ENCODE data around the gene UBE2Z.

DNA sequence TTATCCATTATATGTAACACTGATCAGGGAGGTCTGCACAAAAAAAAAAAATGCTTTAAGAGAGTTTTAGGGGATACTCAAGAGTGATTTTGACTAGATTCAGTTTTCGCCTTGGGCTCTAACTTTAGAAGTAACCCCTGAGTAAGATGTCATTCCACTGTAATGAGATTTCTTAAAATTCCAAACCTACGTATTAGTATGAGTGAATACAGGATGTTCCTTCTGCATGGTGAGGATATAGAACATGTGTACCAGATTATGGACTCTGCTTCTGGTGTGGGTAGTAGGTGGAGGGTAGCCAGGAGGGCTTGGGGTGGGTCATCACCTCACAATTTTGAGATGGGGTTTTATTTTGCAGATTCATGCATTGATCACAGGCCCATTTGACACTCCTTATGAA, 4.3 kb downstream of the UBE2Z start:
- TF ChIP-seq POLR2A (IDR thresholded peaks at IDR 0.05): no peak
- TF ChIP-seq, protein P1, sequence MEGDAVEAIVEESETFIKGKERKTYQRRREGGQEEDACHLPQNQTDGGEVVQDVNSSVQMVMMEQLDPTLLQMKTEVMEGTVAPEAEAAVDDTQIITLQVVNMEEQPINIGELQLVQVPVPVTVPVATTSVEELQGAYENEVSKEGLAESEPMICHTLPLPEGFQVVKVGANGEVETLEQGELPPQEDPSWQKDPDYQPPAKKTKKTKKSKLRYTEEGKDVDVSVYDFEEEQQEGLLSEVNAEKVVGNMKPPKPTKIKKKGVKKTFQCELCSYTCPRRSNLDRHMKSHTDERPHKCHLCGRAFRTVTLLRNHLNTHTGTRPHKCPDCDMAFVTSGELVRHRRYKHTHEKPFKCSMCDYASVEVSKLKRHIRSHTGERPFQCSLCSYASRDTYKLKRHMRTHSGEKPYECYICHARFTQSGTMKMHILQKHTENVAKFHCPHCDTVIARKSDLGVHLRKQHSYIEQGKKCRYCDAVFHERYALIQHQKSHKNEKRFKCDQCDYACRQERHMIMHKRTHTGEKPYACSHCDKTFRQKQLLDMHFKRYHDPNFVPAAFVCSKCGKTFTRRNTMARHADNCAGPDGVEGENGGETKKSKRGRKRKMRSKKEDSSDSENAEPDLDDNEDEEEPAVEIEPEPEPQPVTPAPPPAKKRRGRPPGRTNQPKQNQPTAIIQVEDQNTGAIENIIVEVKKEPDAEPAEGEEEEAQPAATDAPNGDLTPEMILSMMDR (IDR thresholded peaks at IDR 0.05): no peak
